Measurements from ENCODE around the gene CLCN7. TPM values are rescaled to one million over a fixed set of nuclear protein-coding genes. Genes with fewer than 3 reads are reported as not detected.

Gene CLCN7
- total and polyA plus RNA-seq, 8 donors: 31.0 to 91.2 (median 36.2) TPM

- Histone ChIP-seq H3K4me3 (no peak overlapping the region), H3K27me3 (no peaks in the 10 kb centered on the region), H3K4me1 (no peaks in the 10 kb centered on the region), H3K36me3 (peaks cover 2 to 23% (median 12%) of the 10 kb centered on the region in 3 donors), H3K27ac (no peak overlapping the region), H3K9me3 (no peaks in the 10 kb centered on the region)
- no peak for FAIRE-seq
- TF ChIP-seq, protein P1, sequence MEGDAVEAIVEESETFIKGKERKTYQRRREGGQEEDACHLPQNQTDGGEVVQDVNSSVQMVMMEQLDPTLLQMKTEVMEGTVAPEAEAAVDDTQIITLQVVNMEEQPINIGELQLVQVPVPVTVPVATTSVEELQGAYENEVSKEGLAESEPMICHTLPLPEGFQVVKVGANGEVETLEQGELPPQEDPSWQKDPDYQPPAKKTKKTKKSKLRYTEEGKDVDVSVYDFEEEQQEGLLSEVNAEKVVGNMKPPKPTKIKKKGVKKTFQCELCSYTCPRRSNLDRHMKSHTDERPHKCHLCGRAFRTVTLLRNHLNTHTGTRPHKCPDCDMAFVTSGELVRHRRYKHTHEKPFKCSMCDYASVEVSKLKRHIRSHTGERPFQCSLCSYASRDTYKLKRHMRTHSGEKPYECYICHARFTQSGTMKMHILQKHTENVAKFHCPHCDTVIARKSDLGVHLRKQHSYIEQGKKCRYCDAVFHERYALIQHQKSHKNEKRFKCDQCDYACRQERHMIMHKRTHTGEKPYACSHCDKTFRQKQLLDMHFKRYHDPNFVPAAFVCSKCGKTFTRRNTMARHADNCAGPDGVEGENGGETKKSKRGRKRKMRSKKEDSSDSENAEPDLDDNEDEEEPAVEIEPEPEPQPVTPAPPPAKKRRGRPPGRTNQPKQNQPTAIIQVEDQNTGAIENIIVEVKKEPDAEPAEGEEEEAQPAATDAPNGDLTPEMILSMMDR (IDR thresholded peaks at IDR 0.05): no peak
- peak in 2 of 4 donors; percentile 42 to 49 for ATAC-seq
- DNase-seq: peak in 1 of 6 donors; percentile 10
- intact Hi-C loops (cut with DNase I): no loop called here
- 78% methylated on average over 34 to 37 of the region's 37 CpGs for WGBS, 2 donors
These were observed 31.8 kb upstream of the CLCN7 start for GRCh38 chr16:1506494-1507213.

GRCh38 chr16:1505912-1506311 lies 31.1 kb upstream of the CLCN7 start:
- no peak for FAIRE-seq

DNA sequence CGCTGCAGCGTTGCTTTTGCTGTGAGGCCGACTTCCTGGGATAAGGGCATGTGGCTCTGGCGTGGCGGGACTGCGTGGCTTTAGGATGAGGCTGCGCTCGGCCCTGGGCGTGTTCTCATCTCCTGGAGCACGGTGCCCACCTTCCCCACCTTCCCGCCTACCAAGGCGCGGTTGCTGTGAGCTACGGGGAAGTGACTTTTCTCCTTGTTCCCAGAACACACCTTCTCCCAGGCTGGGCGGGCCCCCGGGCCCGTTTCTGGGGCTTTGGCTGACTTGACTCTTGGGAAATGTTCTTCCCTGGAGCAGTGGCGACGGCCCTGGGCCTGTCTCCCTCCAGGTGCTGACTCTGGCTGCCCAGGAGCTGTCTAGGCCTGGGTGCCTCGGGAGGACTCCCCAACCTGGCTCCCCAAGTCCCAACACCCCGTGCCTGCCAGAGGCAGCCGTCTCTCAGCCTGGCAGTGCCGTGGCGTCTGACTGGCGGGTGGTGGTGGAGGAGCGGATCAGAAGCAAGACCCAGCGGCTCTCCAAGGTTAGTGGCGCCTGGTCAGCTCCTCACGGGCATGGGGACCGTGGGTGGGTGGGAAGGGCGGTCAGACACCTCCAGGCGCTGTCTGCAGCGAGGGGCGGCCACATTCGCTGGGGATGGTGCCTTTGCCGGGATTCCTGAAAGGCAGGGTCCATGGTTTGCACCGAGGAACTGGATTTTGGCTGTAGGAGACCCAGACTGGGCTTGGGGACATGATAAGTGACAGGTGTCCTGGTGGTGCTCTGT lies 30.4 kb upstream of the CLCN7 start:
- Histone ChIP-seq H3K4me3 (no peak overlapping the region), H3K27ac (no peak overlapping the region), H3K27me3 (no peaks in the 10 kb centered on the region), H3K9me3 (no peaks in the 10 kb centered on the region), H3K4me1 (no peaks in the 10 kb centered on the region), H3K36me3 (peaks cover 2 to 26% (median 15%) of the 10 kb centered on the region in 3 donors)
- intact Hi-C loops (cut with DNase I): no loop called here
- peak in 1 of 6 donors; percentile 49 for DNase-seq
- WGBS, 2 donors: 93 to 97% methylated on average over 37 of the region's 37 CpGs
- no peak for ATAC-seq
- TF ChIP-seq, protein P1 (IDR thresholded peaks at IDR 0.05): no peak
- FAIRE-seq: no peak

More at GRCh38 chr16:1505912-1506311, 31.1 kb upstream of the CLCN7 start:
- Histone ChIP-seq H3K27me3 (no peaks in the 10 kb centered on the region), H3K4me3 (no peak overlapping the region), H3K4me1 (no peaks in the 10 kb centered on the region), H3K36me3 (peaks cover 2 to 27% (median 15%) of the 10 kb centered on the region in 3 donors), H3K27ac (no peak overlapping the region), H3K9me3 (no peaks in the 10 kb centered on the region)
- DNase-seq: no peak
- 94 to 96% methylated on average over 22 of the region's 22 CpGs for WGBS, 2 donors
- TF ChIP-seq, protein P1 (IDR thresholded peaks at IDR 0.05): no peak
- intact Hi-C loops (cut with DNase I): no loop called here
- ATAC-seq: no peak

DNA sequence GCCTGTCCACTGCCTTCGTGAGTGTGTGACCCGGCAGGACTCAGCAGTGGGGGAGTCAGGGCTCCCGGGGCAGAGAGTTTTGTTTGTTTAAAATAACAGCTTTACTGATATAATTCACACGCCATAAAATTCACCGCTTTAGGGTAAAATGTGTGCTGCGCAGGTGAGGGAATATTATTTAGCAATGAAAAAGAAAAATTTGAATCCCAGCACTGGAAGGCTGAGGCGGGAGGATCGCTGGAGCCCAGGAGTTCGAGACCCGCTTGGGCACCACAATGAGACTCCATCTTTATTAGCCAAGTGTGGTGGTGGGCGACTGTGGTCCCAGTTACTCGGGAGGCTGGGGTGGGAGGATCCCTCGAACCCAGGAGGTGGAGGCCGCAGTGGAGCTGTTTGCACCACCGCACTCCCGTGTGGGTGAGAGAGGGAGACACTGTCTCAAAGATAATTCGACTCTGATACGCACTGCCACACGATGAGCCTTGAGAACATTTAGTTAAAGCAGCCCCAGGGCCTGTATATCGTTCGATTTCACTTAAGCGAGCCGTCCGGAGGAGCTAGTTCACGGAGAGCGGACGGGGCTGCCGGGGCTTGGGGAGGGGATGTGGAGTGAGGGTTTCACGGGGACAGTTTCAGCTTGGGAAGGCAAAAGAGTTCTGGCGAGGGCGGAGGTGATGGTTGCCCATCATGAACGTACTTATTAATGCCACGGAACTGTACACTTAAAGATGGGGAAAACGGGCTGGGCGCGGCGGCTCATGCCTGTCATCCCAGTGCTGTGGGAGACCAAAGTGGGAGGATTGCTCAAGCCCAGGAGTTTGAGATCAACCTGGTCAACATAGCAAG lies 28.5 kb upstream of the CLCN7 start:
- Histone ChIP-seq H3K36me3 (peaks cover 2 to 33% (median 15%) of the 10 kb centered on the region in 3 donors), H3K4me1 (no peaks in the 10 kb centered on the region), H3K4me3 (no peak overlapping the region), H3K27me3 (no peaks in the 10 kb centered on the region), H3K27ac (no peak overlapping the region), H3K9me3 (no peaks in the 10 kb centered on the region)
- intact Hi-C loops (cut with DNase I): no loop called here
- DNase-seq: no peak
- no peak for FAIRE-seq
- TF ChIP-seq, protein P1 (IDR thresholded peaks at IDR 0.05): no peak
- no peak for ATAC-seq
- WGBS, 2 donors: 95 to 97% methylated on average over 37 of the region's 37 CpGs
